Lung (tissue), 12 donors: ENCODE measurements around the gene PAPPA. TPM values are rescaled to one million over a fixed set of nuclear protein-coding genes. Genes with fewer than 3 reads are reported as not detected.
A peak's percentile ranks its signal among the peaks of the same experiment; 100 is the strongest.

Experiments
- ATAC-seq: fragments of 200-7000 bp; cut with Tn5 transposase; one replicate; pipeline ENCODE4 v1.9.1; 2020; ENCODE audit warnings: moderate number of reproducible peaks; ENCODE audit not compliant: insufficient read depth, low FRiP score
- DNase-seq, 3 donors: peaks; one replicate each; pipeline ENCODE4 v3.0.0-alpha.2; 2013 to 2017
- H3K27ac ChIP-seq, 2 donors: one replicate each; pipeline ENCODE4 v1.5.1; 2013; ENCODE audit warnings: mild to moderate bottlenecking in 2 of 2, moderate library complexity in 2 of 2, control low read depth in 1 of 2, inconsistent platforms in 1 of 2, low read depth in 1 of 2, low read length in 1 of 2
- H3K27me3 ChIP-seq, 3 donors: one replicate each; pipeline ENCODE4 v1.5.1; 2013; ENCODE audit warnings: low read length in 2 of 3; ENCODE audit not compliant: control insufficient read depth in 3 of 3, insufficient read depth in 3 of 3
- H3K36me3 ChIP-seq, 4 donors: one replicate each; pipeline ENCODE4 v1.5.1; 2013; ENCODE audit warnings: low read length in 4 of 4, mild to moderate bottlenecking in 1 of 4, moderate library complexity in 1 of 4; ENCODE audit not compliant: control insufficient read depth in 4 of 4, insufficient read depth in 4 of 4
- H3K4me1 ChIP-seq, 5 donors: one replicate each; pipeline ENCODE4 v1.5.1; 2013; ENCODE audit warnings: low read length in 5 of 5, mild to moderate bottlenecking in 2 of 5, moderate library complexity in 1 of 5; ENCODE audit not compliant: control insufficient read depth in 5 of 5, insufficient read depth in 5 of 5
- H3K4me3 ChIP-seq: one replicate; pipeline ENCODE4 v1.5.1; 2013; ENCODE audit warnings: mild to moderate bottlenecking, control low read depth, moderate library complexity
- H3K9ac ChIP-seq, 2 donors: one replicate each; pipeline ENCODE4 v1.5.1; 2013; ENCODE audit warnings: low read length in 2 of 2, control low read depth in 1 of 2; ENCODE audit not compliant: insufficient read depth in 1 of 2
- H3K9me3 ChIP-seq, 4 donors: one replicate each; pipeline ENCODE4 v1.5.1; 2013; ENCODE audit warnings: low read length in 3 of 4, mild to moderate bottlenecking in 1 of 4, moderate library complexity in 1 of 4; ENCODE audit not compliant: control insufficient read depth in 4 of 4, insufficient read depth in 3 of 4
- WGBS, 2 donors: extraction: QIAGEN DNeasy Blood & Tissue Kit; methylation state at CpG; one replicate each; pipeline ENCODE4 v1.1.7; 2013; 5-methylcytosine and 5-hydroxymethylcytosine counted together
- polyA plus RNA-seq, 2 donors: library from polyadenylated mRNA; stranded (reverse); fragments of 200-250 nt; gene quantifications; one replicate each; pipeline ENCODE4 v1.2.1, GENCODE V29; 2013
- total RNA-seq, 2 donors: library from RNA; depleted of rRNA in 1 of 2; stranded (reverse); fragments of >200 nt in 1 of 2; gene quantifications; one replicate each; pipeline ENCODE4 v1.2.1, GENCODE V29; 2014 to 2021
- TF ChIP-seq, protein P1 (sequence below): IDR thresholded peaks from 2 replicates; pipeline ENCODE4 v1.5.1; 2012; ENCODE audit warnings: mild to moderate bottlenecking; ENCODE audit errors: control extremely low read depth, extremely low read depth
- donor health status: control.
- donor health status: control.
- donor health status: Bipolar disorder and iron deficiency.
- donor health status: healthy.
- donor health status: DM: yes; HTN: yes; CAD: no.

The PAPPA gene
- total and polyA plus RNA-seq, 4 donors, result 0.45 to 6.7 (median 3.6) TPM

DNA sequence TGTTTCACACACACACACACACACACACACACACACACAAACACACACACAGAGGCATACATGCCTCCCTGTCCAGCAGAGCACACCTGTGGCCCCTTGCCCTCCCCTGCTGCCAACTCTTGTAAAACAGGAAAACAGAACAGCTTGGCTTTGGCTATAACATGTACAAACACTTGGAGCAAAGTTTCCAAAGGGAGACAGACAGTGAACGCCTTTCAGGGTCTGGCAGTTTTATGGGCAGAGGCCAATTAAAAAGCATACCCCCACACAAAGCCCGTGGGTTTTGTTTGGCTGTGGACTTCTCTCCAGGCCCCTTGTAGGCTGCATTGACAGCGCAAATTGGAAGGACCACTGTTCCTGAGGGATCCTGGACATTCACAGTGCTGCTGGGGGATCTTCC lies 265.6 kb downstream of the PAPPA start:
- no peak for ATAC-seq
- 81 to 83% methylated on average over 3 of the region's 3 CpGs for WGBS, 2 donors

GRCh38 chr9:116420993-116421538 lies 267.5 kb downstream of the PAPPA start:
- WGBS, 2 donors, result 80 to 88% methylated on average over 1 of the region's 1 CpG
- no peak overlapping the region for H3K9ac ChIP-seq
- DNase-seq, result no peak

More for the DNA sequence above, 265.6 kb downstream of the PAPPA start:
- H3K27me3 ChIP-seq, result no peaks in the 10 kb centered on the region
- H3K9ac ChIP-seq, result no peak overlapping the region
- peak in 1 of 3 donors; percentile 19 for DNase-seq
- peaks cover 0 to 2% (median 0%) of the 10 kb centered on the region in 4 donors for H3K9me3 ChIP-seq
- H3K36me3 ChIP-seq, result no peaks in the 10 kb centered on the region
- TF ChIP-seq, protein P1, sequence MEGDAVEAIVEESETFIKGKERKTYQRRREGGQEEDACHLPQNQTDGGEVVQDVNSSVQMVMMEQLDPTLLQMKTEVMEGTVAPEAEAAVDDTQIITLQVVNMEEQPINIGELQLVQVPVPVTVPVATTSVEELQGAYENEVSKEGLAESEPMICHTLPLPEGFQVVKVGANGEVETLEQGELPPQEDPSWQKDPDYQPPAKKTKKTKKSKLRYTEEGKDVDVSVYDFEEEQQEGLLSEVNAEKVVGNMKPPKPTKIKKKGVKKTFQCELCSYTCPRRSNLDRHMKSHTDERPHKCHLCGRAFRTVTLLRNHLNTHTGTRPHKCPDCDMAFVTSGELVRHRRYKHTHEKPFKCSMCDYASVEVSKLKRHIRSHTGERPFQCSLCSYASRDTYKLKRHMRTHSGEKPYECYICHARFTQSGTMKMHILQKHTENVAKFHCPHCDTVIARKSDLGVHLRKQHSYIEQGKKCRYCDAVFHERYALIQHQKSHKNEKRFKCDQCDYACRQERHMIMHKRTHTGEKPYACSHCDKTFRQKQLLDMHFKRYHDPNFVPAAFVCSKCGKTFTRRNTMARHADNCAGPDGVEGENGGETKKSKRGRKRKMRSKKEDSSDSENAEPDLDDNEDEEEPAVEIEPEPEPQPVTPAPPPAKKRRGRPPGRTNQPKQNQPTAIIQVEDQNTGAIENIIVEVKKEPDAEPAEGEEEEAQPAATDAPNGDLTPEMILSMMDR, result no peak
- no peaks in the 10 kb centered on the region for H3K4me1 ChIP-seq
- H3K4me3 ChIP-seq, result no peak overlapping the region
- H3K27ac ChIP-seq, result no peak overlapping the region

DNA sequence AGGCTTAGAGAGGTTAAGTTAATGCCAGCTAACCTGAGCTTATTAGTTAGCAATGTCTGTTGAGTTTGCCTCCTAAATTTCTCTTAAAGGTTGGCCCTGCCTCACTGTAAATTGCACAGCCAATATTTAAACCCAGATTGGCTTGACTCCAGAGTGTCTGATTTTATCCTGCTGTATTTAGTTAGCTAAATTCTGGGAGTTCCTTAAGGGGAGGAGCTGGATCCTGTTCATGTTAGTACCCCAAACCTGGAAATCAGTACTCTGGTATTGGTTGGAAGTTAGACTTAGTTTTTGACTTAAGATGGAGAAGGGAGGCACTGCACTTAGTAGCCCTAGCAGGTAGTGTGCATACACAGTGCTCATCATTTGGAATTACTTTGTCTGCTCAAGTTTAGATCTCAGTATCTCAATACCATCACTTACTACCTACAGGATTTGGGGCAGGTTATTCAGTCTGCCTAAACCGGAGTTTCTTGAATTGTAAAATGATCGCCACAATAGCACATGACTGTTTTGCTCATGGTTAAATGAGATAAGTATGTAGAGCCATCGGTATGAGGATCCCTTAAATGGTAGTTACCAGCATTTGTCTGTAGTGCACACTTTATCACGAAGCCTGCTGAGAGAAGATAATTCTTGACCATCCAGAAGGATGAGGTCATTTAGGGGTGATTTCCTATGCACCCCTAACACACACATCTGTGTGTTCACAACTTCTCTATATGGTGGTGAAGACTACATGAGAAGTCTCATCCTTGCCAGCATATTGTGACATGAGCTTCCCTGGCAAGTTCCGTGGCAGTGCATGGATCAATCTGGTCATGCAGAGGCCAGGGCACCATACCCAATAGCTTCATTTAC lies 268.8 kb downstream of the PAPPA start:
- H3K36me3 ChIP-seq, result no peaks in the 10 kb centered on the region
- peak in 2 of 3 donors; percentile 18 to 38 for DNase-seq
- H3K27ac ChIP-seq, result no peak overlapping the region
- no peak overlapping the region for H3K9ac ChIP-seq
- TF ChIP-seq, protein P1, result no peak
- no peaks in the 10 kb centered on the region for H3K27me3 ChIP-seq
- H3K9me3 ChIP-seq, result peaks cover 0 to 4% (median 0%) of the 10 kb centered on the region in 4 donors
- H3K4me3 ChIP-seq, result no peak overlapping the region
- no peak for ATAC-seq
- 89 to 91% methylated on average over 5 of the region's 5 CpGs for WGBS, 2 donors
- H3K4me1 ChIP-seq, result no peaks in the 10 kb centered on the region

More at GRCh38 chr9:116420993-116421538, 267.5 kb downstream of the PAPPA start:
- no peak overlapping the region for H3K27ac ChIP-seq
- no peaks in the 10 kb centered on the region for H3K36me3 ChIP-seq
- H3K27me3 ChIP-seq, result no peaks in the 10 kb centered on the region
- H3K9me3 ChIP-seq, result peaks cover 0 to 4% (median 0%) of the 10 kb centered on the region in 4 donors
- no peak for ATAC-seq
- TF ChIP-seq, protein P1, result no peak
- no peaks in the 10 kb centered on the region for H3K4me1 ChIP-seq
- H3K4me3 ChIP-seq, result no peak overlapping the region
